HepG2 (cell line): ENCODE results near the gene ZBTB46. TPM values are rescaled to one million over a fixed set of nuclear protein-coding genes. Genes with fewer than 3 reads are reported as not detected.

Experiments used
- ARID4A ChIP-seq: sonication (generic); formaldehyde crosslinking; IDR thresholded peaks from 2 replicates; pipeline ENCODE4 v1.5.0; 2020; ENCODE audit warnings: mild to moderate bottlenecking, missing genetic modification reagents, borderline replicate concordance
- ATRX ChIP-seq: sonication (generic); formaldehyde crosslinking; IDR thresholded peaks from 2 replicates; pipeline ENCODE4 v1.4.0; 2020; ENCODE audit warnings: missing genetic modification reagents, borderline replicate concordance
- BRD4 ChIP-seq: sonication (generic); formaldehyde crosslinking; IDR thresholded peaks from 2 replicates; pipeline ENCODE4 v1.4.0; 2020; ENCODE audit warnings: missing genetic modification reagents
- FLYWCH1 ChIP-seq: sonication (generic); formaldehyde crosslinking; IDR thresholded peaks from 2 replicates; pipeline ENCODE4 v1.8.1; 2023; ENCODE audit warnings: mild to moderate bottlenecking, missing genetic modification reagents
- HNRNPUL1 ChIP-seq: fragments of 200-400 bp; formaldehyde crosslinking; IDR thresholded peaks from 2 replicates; pipeline ENCODE4 v1.6.1; 2017; ENCODE audit warnings: low read depth, mild to moderate bottlenecking, low read length, moderate library complexity
- KDM1A ChIP-seq: IDR thresholded peaks from 2 replicates; pipeline ENCODE4 v1.6.1; 2016; ENCODE audit warnings: missing compliant biosample characterization
- NAIF1 ChIP-seq: sonication (generic); formaldehyde crosslinking; IDR thresholded peaks from 2 replicates; pipeline ENCODE4 v1.5.0; 2020; ENCODE audit warnings: mild to moderate bottlenecking, missing genetic modification reagents, borderline replicate concordance
- PBX2 ChIP-seq: IDR thresholded peaks from 2 replicates; pipeline ENCODE4 v1.6.1; 2016; ENCODE audit warnings: control low read depth
- TFAP4 ChIP-seq: sonication (generic); IDR thresholded peaks from 2 replicates; pipeline ENCODE4 v1.6.1; 2016; ENCODE audit warnings: low read depth, borderline replicate concordance
- TFDP1 ChIP-seq: IDR thresholded peaks from 2 replicates; pipeline ENCODE4 v1.6.1; 2016; ENCODE audit warnings: missing compliant biosample characterization, missing genetic modification reagents, borderline replicate concordance
- XRCC5 ChIP-seq: fragments of 200-400 bp; formaldehyde crosslinking; optimal IDR thresholded peaks from 2 replicates; pipeline ENCODE3; 2017; ENCODE audit warnings: mild to moderate bottlenecking, low read length
- ZBTB34 ChIP-seq: sonication (generic); formaldehyde crosslinking; IDR thresholded peaks from 2 replicates; pipeline ENCODE4 v1.8.0; 2022; ENCODE audit warnings: mild to moderate bottlenecking, missing genetic modification reagents
- ZNF747 ChIP-seq: sonication (generic); formaldehyde crosslinking; IDR thresholded peaks from 2 replicates; pipeline ENCODE4 v1.8.1; 2023; ENCODE audit warnings: missing genetic modification reagents, mild to moderate bottlenecking, borderline replicate concordance
- ZNF780A ChIP-seq: sonication (generic); formaldehyde crosslinking; IDR thresholded peaks from 2 replicates; pipeline ENCODE4 v1.8.0; 2022; ENCODE audit warnings: mild to moderate bottlenecking, missing genetic modification reagents, moderate library complexity
- polyA plus RNA-seq, 8 experiments: library from polyadenylated mRNA; depleted of rRNA in 3 of 8; stranded (reverse) in 7 of 8; unstranded in 1 of 8; fragments of >200 nt; fragmentation: Illumina TruSeq in 4 of 8; extraction: Trizol in 4 of 8; gene quantifications; 2 replicates each; pipeline versions ENCODE4 v1.2.1 to v1.2.3, GENCODE V29; 2011 to 2016; ENCODE audit warnings: low read depth in 4 of 8, missing spikeins in 1 of 8, mixed read lengths in 1 of 8; ENCODE audit not compliant: insufficient read depth in 1 of 8
- total RNA-seq, 5 experiments: library from RNA; depleted of rRNA; stranded (reverse); fragments of >200 nt; fragmentation: Illumina TruSeq; extraction: Trizol; gene quantifications; 2 replicates each; pipeline ENCODE4 v1.2.3, GENCODE V29; 2016; ENCODE audit warnings: low read depth in 1 of 5
- TF ChIP-seq, protein P1 (sequence below): sonication (generic); formaldehyde crosslinking; IDR thresholded peaks from 2 replicates; pipeline ENCODE4 v1.9.0; 2021; ENCODE audit warnings: missing genetic modification reagents, mild to moderate bottlenecking, borderline replicate concordance
- TF ChIP-seq, protein P2 (sequence below): sonication (generic); formaldehyde crosslinking; conservative IDR thresholded peaks from 2 replicates; pipeline ENCODE4 v1.5.0; 2020; ENCODE audit warnings: missing genetic modification reagents

Gene ZBTB46
- total and polyA plus RNA-seq, 2 of the 13 experiments (the other 11 are each of a cell fraction or from before 2014, with no cell fraction given) = 1.6 to 13.5 TPM

DNA sequence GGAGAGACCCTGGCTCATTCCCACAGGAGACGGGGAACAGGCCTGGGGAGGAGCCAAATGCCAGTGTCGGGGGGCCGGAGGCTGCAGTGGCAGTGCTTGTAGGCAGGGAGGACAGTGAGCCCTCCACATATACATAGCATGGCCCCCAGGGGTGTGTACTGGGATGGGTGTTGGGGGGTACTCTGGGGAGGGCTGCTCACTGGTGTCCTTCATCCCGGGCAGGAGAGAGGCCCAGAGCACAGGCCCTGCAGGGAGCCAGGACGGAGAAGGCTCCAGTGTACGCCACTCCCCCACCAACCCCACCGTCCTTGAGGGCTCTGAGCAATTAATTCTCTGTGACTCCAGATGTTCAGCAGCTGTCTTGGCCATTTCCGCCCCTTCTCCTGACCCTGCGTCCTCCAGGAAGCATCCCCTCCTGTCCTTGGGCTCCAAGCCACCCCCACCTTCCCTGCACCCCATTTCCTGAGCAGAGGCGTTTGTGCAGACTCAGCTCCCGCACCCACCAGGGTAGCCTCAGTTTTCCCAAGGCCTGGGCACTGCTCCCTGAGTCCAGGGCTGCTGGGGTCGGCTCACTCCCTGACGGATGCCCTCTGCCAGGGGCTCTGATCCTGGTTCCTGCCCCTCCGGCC, 26.8 kb upstream of the ZBTB46 start (continued):
- TF ChIP-seq ZBTB34 (CRISPR knock-in tag) = peak; percentile 71; the same call in 1 of the 2 replicates
- TF ChIP-seq XRCC5 = no peak
- no peak for TF ChIP-seq ATRX (CRISPR knock-in tag)
- TF ChIP-seq, protein P1, sequence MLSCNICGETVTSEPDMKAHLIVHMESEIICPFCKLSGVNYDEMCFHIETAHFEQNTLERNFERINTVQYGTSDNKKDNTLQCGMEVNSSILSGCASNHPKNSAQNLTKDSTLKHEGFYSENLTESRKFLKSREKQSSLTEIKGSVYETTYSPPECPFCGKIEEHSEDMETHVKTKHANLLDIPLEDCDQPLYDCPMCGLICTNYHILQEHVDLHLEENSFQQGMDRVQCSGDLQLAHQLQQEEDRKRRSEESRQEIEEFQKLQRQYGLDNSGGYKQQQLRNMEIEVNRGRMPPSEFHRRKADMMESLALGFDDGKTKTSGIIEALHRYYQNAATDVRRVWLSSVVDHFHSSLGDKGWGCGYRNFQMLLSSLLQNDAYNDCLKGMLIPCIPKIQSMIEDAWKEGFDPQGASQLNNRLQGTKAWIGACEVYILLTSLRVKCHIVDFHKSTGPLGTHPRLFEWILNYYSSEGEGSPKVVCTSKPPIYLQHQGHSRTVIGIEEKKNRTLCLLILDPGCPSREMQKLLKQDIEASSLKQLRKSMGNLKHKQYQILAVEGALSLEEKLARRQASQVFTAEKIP (CRISPR knock-in tag) = no peak
- no peak for TF ChIP-seq ZNF780A
- no peak for TF ChIP-seq ZNF747 (CRISPR knock-in tag)
- no peak; the same call in 1 of the 2 replicates for TF ChIP-seq NAIF1 (CRISPR knock-in tag)
- TF ChIP-seq TFDP1 (CRISPR knock-in tag) = no peak
- TF ChIP-seq, protein P2, sequence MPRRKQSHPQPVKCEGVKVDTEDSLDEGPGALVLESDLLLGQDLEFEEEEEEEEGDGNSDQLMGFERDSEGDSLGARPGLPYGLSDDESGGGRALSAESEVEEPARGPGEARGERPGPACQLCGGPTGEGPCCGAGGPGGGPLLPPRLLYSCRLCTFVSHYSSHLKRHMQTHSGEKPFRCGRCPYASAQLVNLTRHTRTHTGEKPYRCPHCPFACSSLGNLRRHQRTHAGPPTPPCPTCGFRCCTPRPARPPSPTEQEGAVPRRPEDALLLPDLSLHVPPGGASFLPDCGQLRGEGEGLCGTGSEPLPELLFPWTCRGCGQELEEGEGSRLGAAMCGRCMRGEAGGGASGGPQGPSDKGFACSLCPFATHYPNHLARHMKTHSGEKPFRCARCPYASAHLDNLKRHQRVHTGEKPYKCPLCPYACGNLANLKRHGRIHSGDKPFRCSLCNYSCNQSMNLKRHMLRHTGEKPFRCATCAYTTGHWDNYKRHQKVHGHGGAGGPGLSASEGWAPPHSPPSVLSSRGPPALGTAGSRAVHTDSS (CRISPR knock-in tag) = no peak
- no peak for TF ChIP-seq PBX2 (CRISPR knock-in tag)
- TF ChIP-seq ARID4A (CRISPR knock-in tag) = no peak
- TF ChIP-seq TFAP4 = no peak
- TF ChIP-seq BRD4 (CRISPR knock-in tag) = no peak
- no peak for TF ChIP-seq HNRNPUL1
- no peak for TF ChIP-seq FLYWCH1 (CRISPR knock-in tag)
- no peak for TF ChIP-seq KDM1A
